GM19238 (cell line): Measurements from ENCODE around the gene CPAMD8.
"Not testable (repeated sequence)": the region's sequence is repeated elsewhere in the genome, so short reads cannot be mapped to it uniquely, and the experiment has no call there.

Source experiments
- DNase-seq: peaks from one replicate; pipeline ENCODE4 v3.0.0; 2011; ENCODE audit warnings: low spot score; ENCODE audit not compliant: insufficient read length

CPAMD8 gene

GRCh38 chr19:16876904-16877361, 149.7 kb downstream of the CPAMD8 start:
- no peak for DNase-seq

DNA sequence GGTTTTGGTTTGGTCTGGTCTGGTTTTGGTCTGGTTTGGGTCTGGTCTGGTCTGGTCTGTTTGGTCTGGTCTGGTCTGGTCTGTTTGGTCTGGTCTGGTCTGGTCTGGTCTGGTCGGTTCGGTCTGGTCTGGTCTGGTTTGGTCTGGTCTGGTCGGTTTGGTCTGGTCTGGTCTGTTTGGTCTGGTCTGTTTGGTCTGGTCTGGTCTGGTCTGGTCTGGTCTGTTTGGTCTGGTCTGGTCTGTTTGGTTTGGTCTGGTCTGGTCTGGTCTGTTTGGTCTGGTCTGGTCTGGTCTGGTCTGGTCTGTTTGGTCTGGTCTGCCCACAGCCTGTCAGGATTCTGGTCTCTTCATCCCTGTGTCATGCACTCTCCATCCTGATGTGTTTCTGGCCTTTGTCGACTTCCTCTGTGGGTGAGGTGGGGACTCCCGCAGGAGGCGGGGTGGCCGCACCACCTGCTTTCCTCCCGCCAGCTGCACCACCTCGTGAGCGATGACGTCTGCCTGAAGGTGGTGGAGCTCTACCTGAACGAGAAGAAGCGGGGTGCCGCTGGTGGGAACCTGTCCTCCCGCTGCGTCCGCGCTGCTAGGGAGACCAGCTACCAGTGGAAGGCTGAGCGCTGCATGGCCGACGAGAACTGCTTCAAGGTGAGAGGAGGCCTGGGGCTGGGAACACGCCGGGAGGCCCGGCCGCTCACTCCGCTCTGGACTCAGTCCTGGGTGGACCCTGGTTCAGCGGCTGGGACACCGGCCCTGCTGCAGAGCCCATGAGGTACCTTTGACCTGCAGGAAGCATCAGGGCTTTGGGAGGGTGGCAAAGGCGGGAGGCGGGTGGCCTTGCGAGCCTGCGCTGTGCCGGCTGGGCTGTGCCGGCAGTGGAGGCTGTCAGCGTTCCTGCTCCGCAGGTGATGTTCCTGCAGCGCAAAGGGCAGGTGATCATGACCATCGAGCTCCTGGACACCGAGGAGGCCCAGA, 150.7 kb downstream of the CPAMD8 start:
- no peak for DNase-seq

- not testable (repeated sequence) for DNase-seq
These were observed 151.7 kb downstream of the CPAMD8 start for GRCh38 chr19:16874978-16875299.

GRCh38 chr19:16874250-16874977, 152.2 kb downstream of the CPAMD8 start:
- DNase-seq: no peak

DNA sequence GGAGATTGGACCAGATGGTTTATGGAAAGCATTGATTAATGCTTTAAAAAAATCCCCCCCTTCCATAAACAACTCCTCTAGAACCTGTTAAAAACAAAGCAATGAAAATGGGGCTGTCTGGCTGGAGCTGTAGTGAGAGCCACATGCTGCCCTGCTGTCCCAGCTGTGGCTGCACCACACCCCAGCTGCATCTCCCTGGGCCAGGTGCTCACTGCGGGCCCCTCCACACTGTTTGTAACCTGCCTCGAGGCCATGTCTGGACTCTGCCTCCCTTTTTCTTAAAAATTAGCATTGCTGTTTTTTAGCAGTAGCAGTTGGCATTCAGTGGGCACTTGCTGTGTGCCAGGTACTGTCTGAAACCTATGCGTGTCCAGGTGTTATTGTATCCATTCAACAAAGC, 153.0 kb downstream of the CPAMD8 start:
- no peak for DNase-seq

DNA sequence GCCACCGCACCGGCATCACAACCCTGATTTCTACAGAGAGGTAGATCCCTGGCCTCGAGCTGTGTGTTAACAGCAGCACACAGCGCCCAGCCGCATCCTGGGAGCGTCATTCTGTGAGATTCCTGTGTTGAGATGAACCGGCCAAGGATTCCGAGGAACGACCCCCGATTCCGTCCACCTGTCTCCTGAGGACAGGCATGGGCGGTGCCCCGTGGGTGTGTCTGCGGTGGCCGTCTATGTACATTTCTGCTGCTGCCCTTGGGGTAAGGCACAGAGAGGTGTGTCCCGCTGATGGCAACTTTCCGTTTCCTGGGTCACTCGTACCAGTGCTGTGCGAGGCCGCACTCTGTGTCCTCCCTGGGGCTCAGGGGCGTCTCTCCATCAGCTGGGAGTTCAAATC, 153.9 kb downstream of the CPAMD8 start:
- DNase-seq: no peak

GRCh38 chr19:16871871-16872270, 154.7 kb downstream of the CPAMD8 start:
- no peak for DNase-seq

DNA sequence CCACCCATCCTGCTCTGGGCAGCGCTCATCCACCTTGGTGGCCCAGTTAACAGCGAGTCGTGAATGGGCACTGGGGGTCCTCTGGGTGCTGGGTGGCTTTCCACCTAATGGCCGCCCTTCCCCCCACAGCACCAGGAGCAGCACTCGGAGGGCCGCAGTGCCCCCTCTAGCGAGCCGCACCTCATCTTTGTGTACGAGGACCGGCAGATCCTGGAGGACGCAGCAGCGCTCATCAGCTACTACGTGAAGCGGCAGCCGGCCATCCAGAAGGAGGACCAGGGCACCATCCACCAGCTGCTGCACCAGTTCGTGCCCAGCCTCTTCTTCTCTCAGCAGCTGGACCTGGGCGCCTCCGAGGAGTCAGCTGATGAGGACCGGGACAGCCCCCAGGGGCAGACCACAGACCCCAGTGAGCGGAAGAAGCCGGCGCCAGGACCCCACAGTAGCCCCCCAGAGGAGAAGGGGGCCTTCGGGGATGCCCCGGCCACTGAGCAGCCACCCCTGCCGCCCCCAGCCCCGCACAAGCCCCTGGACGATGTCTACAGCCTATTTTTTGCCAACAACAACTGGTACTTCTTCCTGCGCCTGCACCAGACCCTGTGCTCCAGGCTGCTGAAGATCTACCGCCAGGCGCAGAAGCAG, 157.2 kb downstream of the CPAMD8 start:
- no peak for DNase-seq

DNA sequence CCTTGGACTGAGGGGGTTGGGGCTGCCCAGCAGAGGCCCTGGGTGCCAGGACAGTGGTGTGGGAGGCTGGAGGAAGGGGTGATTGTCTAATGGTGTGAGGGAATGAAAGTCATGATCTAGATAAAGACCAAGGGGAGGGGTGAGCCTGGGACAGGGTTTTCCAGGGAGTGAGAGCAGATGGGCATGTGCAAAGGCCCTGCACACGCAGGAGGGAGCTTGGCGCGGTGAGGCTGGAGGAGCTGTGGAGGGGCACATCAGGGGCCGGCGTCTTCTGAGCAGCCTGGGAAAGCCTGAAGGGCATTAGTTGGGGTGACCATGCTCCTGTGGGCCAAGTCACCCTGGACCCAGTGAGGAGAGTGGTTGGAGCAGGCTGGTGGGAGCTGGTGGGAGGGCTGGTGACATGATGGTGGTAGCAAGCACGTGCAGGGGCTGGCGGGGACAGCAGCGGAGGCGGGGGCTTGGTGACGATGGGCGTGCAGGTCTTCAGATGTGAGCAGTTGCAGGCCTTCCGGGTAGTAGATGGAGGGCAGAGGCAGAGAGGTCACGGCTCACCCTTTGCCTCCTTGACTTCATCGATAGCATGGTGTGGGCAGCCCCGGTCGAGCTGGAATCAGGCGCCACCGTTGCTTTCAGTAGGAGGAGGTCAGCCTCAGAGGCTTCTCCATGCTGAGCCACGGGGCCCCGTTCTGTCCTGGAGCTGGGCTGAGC, 158.0 kb downstream of the CPAMD8 start:
- DNase-seq: no peak

DNA sequence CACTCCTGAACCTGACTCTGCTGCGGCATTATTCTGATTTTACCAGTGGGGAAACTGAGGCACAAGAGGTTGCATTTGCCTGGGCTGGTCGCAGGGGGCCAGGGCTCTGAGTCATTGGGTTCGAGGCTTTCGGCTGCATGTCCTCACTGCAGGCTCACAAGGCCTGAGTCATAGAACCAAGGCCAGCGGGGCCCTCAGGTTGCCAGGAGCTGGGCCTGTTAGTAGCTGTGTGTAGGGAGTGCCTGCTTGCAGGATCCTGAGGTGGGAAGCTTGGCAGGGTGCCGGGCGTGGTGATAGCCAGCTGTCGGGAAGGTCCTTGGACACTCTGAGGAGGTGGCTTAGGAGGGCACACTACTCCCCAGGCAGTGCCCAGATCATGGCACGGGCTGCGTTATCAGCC, 159.4 kb downstream of the CPAMD8 start:
- DNase-seq: no peak

DNA sequence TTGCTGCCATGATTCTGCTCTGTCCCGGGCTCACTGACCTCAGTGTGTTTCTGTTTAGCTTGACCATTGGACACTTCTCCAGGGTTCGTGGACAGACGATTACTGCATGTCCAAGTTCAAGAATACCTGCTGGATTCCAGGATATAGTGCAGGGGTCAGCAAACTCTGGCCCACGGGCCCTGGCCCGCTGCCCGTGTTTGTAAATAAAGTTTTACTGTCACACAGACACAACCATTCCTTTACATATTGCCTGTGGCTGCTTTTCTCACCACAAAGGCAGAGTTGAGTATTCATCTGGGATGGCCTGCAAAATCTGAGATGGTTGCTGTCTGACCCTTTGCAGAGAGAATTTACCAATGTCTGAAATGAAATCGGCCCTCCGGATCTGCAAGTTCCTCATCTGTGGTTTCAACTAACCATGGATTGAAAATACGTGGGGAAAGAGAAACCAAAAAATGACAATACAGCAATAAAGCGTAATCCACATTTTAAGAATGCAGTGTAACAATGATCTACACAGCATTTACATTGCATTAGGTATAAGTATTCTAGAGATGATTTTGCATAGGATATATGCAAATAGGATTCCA, 163.7 kb downstream of the CPAMD8 start:
- no peak for DNase-seq

DNA sequence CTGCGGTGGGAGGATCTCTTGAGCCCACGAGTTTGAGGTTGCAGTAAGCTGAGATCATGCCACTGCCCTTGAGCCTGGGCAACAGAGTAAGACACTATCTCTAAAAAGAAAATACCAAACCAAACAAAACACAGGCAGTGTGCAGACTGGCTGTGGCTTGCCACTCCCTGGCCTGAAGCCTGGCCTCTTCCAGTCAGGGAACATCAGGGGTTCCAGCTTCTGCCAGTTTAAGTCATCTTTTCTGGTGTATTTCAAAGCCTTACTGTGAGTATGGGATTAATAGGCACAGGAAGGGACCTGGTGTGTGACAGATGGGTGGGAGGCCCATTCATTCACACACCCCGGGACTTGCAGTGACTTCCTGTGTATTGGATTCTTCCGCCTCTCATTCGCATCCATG, 164.8 kb downstream of the CPAMD8 start:
- no peak for DNase-seq

- no peak for DNase-seq
These were observed 165.6 kb downstream of the CPAMD8 start for GRCh38 chr19:16861011-16861410.

- DNase-seq: no peak
These were observed 166.5 kb downstream of the CPAMD8 start for GRCh38 chr19:16860118-16860517.

DNA sequence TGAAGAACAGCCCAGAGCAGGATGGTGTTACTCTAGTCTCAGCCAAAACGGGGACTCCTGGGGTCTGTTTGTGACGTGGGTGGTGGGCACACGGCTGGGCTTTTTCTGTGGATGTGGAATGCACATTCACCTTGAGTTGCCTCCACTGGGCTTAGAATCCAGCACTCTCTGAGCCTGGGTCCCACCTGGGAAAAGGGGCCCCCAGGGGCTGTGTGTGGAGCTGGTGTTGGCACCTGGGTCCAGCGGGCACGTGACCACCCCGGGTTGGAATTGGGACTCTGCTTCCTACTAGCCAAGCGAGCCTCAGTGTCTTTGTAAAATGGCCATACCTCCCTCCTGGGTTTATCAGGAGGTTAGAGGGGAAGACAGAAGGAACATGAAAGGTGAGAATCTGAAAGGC, 167.0 kb downstream of the CPAMD8 start:
- no peak for DNase-seq

- DNase-seq: no peak
These were observed 170.5 kb downstream of the CPAMD8 start for GRCh38 chr19:16856091-16856490.

DNA sequence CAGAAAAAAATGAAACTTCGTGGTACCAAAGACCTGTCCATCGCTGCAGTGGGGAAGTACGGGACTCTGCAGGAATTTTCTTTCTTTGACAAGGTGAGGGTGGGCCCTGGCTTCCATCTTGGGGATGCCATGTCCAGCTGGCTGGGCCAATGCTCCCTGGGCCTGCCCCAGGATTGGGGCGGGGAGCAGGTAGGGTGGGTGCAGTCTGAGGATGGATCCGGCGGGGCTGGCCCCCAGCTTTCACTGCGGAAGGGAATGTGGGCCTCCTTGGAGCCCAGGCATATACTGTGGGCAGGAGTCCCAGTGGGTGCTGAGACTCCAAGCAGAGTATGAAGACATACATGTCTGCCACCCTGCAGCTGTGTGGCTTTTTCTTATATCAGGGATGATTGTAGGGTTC, 173.5 kb downstream of the CPAMD8 start:
- DNase-seq: no peak

- no peak for DNase-seq
These were observed 175.4 kb downstream of the CPAMD8 start for GRCh38 chr19:16851031-16851712.

- no peak for DNase-seq
These were observed 176.5 kb downstream of the CPAMD8 start for GRCh38 chr19:16850133-16850532.

DNA sequence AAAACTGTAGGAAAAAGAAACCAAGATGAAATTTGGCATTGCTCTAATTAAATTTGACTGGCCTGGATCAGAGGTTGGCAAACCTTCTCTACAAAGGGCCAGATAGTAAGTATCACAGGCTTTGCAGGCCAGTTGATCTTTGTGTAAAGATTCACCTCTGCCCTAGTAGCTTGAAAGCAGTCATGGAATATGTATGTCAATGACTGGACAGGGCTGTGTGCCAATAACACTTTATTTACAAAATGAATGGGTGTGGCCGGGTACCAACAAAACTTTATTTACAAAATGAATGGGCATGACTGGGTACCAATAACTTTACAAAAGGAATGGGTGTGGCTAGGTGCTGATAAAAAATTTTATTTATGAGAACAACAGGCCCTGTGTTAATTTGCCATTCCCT, 177.4 kb downstream of the CPAMD8 start:
- DNase-seq: no peak

GRCh38 chr19:16847430-16847829, 179.2 kb downstream of the CPAMD8 start:
- DNase-seq: no peak
